Stimulated activated CD8-positive, alpha-beta memory T cell treated with anti-CD3 and anti-CD28 coated beads, Interleukin-15, amount 100 ng/mL, for 4 hours (primary cell): ENCODE results near the gene SMARCD1.
A peak's percentile ranks its signal among the peaks of the same experiment; 100 is the strongest.
"Not testable (repeated sequence)": the region's sequence is repeated elsewhere in the genome, so short reads cannot be mapped to it uniquely, and the experiment has no call there.

Experiments
- DNase-seq, 2 donors: peaks; one replicate each; pipeline ENCODE4 v3.0.0-alpha.2; 2020; ENCODE audit warnings: low read depth in 2 of 2

Gene SMARCD1

GRCh38 chr12:50077099-50077498 is 8.0 kb upstream of the SMARCD1 start:
- DNase-seq: no peak

GRCh38 chr12:50078281-50078680 is 6.9 kb upstream of the SMARCD1 start:
- DNase-seq: no peak

- no peak for DNase-seq
Measured at GRCh38 chr12:50079771-50080170, 5.4 kb upstream of the SMARCD1 start.

GRCh38 chr12:50081096-50081808 is 3.9 kb upstream of the SMARCD1 start:
- no peak for DNase-seq

GRCh38 chr12:50082644-50083043 is 2.5 kb upstream of the SMARCD1 start:
- DNase-seq: no peak

DNA sequence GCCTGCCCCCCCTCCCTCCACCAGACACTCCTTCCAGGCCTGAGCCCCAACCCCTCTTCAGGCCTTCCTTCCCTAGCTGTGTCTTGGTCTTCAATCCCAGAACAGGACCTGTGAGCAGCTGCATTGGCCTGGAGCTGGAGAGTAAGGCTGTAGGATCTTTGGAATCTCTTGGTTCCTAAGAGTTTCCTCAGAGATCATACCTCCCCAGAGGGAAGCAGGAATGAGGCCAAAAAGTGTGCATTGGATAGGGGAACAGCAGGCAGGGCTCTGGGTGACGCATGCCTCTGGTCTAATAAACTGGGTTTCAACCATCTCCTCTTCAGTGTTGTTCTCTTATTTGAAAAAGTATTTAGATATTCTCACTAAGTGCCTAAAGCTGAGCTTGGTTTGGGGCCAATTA is 1.8 kb upstream of the SMARCD1 start:
- DNase-seq: no peak

GRCh38 chr12:50084409-50084774 is 750 bp upstream of the SMARCD1 start:
- DNase-seq: not testable (repeated sequence)

DNA sequence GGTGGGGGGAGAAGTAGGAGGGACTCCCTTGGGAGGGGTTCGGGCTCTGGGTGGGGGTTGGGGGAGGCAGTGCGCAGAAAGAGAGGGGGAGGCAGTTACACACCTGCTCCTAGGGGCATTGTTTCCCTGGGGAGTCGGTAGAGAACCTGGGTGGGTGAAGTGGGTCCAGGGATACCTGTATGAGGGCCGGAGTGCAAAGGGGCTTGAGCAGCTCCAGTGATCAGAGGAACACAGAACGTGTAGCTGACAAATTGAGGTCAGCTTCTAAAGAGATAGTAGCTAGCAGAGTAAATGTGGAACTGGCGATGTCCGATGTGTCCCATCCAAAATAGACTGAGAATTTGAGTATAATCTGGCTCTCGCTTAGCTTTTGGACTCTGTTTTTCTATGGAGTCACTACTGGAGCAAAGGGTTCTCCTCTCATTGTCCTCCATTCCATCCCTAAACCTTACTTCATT is 502 bp downstream of the SMARCD1 start:
- DNase-seq: no peak

GRCh38 chr12:50086148-50086547 is 1.0 kb downstream of the SMARCD1 start:
- DNase-seq: no peak

GRCh38 chr12:50087151-50087550 is 2.0 kb downstream of the SMARCD1 start:
- no peak for DNase-seq

- no peak for DNase-seq
Measured at GRCh38 chr12:50087995-50088394, 2.9 kb downstream of the SMARCD1 start.

GRCh38 chr12:50088577-50089335 is 3.6 kb downstream of the SMARCD1 start:
- DNase-seq: peak in 1 of 2 donors; percentile 37

DNA sequence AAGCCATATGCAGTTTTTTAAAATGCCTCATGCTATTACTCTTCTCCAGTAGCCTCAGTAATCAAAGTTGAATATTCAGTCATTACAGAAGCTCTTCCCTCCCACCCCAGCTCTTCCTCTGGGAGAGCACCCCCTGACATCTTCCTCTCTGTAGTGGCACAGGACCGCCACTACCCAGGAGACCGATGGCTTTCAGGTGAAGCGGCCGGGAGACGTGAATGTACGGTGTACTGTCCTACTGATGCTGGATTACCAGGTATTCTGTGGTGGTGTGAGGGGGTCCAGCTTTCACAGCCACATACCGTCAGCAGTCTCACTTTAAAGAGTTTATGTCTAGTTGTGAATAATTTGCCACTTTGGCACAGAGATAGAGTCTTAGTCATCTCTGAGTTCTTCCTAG is 4.6 kb downstream of the SMARCD1 start:
- no peak for DNase-seq

DNA sequence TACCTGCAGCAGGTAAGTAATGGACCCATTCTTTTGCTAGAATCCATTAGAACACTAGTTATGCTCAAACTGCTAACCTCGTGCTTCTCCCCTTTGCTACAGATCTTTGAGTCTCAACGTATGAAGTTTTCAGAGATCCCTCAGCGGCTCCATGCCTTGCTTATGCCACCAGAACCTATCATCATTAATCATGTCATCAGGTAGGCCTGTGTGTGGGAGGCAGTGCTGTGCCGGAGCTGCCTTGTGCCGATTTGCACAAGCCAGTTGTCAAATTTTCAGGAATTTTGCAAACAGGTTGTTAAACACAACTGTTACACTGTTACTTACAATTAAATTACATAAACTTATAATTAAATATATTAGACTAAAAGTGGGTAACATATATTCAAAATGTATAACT is 5.2 kb downstream of the SMARCD1 start:
- no peak for DNase-seq

GRCh38 chr12:50097952-50098351 is 12.8 kb downstream of the SMARCD1 start:
- DNase-seq: no peak

DNA sequence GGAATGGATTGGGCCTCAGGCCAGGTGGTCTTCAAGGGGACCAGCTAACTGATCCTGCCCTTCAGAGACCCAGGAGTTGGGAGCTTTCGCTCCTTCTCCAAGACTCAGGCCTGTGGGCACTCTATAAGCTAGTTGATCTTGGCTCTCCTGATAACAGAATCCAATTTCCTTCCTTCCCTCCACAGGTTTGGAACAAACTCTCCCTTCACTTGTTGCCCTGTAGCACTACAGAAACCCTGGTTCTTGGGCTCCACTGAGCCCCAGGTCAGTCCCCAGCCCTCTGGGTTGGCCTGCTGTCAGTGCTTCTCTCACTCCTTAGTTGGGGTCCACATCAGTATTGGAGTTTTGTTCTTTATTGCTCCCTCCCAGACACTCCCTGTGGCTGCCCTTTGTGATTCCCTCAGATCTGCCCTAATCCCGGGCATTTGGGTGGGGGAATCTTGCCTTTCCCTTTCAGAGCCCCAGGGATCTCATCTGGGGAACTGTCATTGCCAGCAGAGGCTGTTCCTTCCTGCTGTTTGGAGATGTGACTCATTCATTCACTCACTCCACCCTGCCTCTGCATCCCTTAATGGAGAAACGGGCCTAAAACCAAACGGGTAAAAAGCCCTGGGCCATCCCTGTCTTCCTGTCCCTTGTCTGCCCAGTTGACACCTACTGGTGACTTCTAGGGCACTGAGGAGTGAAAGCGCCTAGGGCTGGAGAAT is 14.3 kb downstream of the SMARCD1 start:
- DNase-seq: no peak

DNA sequence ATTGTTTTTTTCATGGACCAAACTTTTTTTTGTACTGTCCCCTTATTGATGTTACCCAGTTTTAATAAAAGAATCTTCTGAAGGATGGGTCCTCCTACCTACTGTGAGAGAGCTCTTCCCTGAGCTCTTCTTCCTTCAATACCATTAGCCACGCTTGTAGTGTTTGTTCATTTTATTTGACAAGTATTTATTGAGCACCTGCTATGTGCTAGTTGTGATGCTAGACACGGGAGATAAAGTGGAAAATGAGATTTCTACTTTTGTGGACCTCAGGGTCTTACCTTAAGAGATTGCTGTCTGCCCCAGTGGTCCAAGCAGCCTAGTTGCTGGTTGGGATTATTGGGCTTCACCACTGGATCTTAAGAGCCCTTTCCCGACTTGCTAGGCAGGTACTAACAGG is 15.4 kb downstream of the SMARCD1 start:
- DNase-seq: no peak

GRCh38 chr12:50101663-50102062 is 16.5 kb downstream of the SMARCD1 start:
- DNase-seq: no peak

DNA sequence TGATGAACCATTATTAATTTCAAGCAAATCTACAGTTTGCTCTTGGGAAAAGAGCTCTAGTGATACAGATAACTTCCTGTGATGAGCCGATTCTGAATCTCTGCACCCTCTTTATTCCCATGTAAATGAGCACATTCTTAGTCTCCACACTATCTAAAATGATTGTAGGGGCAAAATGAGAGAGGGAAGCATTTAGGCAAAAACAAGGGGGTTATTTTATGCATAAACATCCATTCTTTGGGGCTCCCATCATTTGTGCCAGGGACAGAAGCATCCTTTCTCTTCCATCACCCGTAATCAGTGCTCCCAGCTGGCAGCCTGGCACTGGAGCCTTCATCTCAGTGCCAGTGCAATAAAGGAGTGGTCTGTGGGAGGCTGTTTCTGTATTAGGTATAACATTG is 17.0 kb downstream of the SMARCD1 start:
- DNase-seq: no peak

DNA sequence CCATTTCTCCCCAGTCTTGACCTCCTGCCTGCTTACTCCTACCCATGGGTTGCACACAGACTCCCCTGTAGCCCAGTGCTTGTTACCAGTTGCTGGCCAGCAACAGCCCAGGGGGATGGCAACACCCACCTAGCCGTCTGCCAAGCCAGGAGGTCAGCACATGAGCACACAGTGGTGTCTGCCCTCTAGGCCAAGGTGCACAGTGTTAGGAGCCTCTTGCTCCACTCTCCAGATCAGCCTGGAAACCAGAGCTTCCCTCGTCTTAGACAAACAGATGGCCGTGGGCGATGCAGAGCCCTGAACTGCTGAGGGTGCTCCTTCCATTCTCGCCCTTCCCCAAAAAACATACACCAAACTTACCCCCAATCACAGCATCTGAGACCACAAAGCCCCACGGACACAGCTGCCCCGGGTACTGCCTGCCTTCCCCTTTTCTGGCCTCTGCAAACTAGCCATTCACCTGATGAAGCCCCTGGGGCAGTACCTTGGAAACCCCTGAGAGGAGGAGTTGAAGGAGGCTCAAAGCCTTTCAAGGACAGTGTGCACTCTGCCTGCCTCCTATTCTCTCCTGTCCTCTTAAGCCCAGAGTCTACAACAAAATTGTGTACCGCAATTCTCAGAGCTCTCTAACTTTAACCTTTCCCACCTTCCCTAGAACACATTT is 17.6 kb downstream of the SMARCD1 start:
- DNase-seq: no peak

- no peak for DNase-seq
Measured at GRCh38 chr12:50103351-50103750, 18.2 kb downstream of the SMARCD1 start.

GRCh38 chr12:50103767-50104321 is 18.7 kb downstream of the SMARCD1 start, which contains the start of gene GPD1:
GPD1 (plus strand) TSS chr12:50104008; CDS start chr12:50104051, 43 bp downstream.
- DNase-seq: no peak
